OCI-LY1 (cell line): Measurements from ENCODE around the gene MICAL1.

ENCODE experiments used
- H2AFZ ChIP-seq: fragments of 200-600 bp; sonication (generic), shearing (Covaris generic); 2 replicates; pipeline ENCODE4 v1.6.0; 2014; ENCODE audit warnings: antibody characterized with exemption, mild to moderate bottlenecking, low read length
- H3F3A ChIP-seq: fragments of 200-600 bp; sonication (generic), shearing (Covaris generic); 2 replicates; pipeline ENCODE4 v1.6.0; 2014; ENCODE audit warnings: mild to moderate bottlenecking, antibody characterized with exemption, low read length, moderate library complexity; ENCODE audit not compliant: insufficient read depth
- H3K27ac ChIP-seq: fragments of 200-600 bp; sonication (generic); 2 replicates; pipeline ENCODE4 v1.5.1; 2014; ENCODE audit warnings: low read length, mixed run types, mild to moderate bottlenecking, low read depth; ENCODE audit not compliant: poor library complexity, severe bottlenecking
- H3K27me3 ChIP-seq: fragments of 200-600 bp; sonication (generic); 2 replicates; pipeline ENCODE4 v1.6.0; 2014; ENCODE audit warnings: antibody characterized with exemption, mild to moderate bottlenecking, low read length, moderate library complexity; ENCODE audit not compliant: insufficient read depth
- H3K36me3 ChIP-seq: fragments of 200-600 bp; sonication (generic); 2 replicates; pipeline ENCODE4 v1.6.1; 2014; ENCODE audit warnings: mild to moderate bottlenecking, antibody characterized with exemption, low read length, moderate library complexity, mixed read lengths; ENCODE audit not compliant: insufficient read depth
- H3K4me1 ChIP-seq: fragments of 200-600 bp; sonication (generic); 2 replicates; pipeline ENCODE4 v1.5.1; 2014; ENCODE audit warnings: mild to moderate bottlenecking, low read length, moderate library complexity; ENCODE audit not compliant: insufficient read depth, severe bottlenecking
- H3K4me2 ChIP-seq: fragments of 200-600 bp; sonication (generic), shearing (Covaris generic); 2 replicates; pipeline ENCODE4 v1.6.1; 2014; ENCODE audit warnings: low read length
- H3K4me3 ChIP-seq: fragments of 200-600 bp; sonication (generic); 2 replicates; pipeline ENCODE4 v1.5.1; 2014; ENCODE audit warnings: low read length, low read depth, mild to moderate bottlenecking, mixed read lengths; ENCODE audit not compliant: poor library complexity, severe bottlenecking
- H3K79me2 ChIP-seq: fragments of 200-600 bp; shearing (Covaris generic); 2 replicates; pipeline ENCODE4 v1.6.1; 2016; ENCODE audit warnings: mixed run types, low read length, mixed read lengths; ENCODE audit not compliant: insufficient read depth
- H3K9ac ChIP-seq: fragments of 200-600 bp; sonication (generic), shearing (Covaris generic); 2 replicates; pipeline ENCODE4 v1.6.1; 2014; ENCODE audit warnings: mild to moderate bottlenecking, low read length, mixed read lengths
- H3K9me2 ChIP-seq: fragments of 200-600 bp; sonication (generic), shearing (Covaris generic); 2 replicates; pipeline ENCODE4 v1.6.1; 2014; ENCODE audit warnings: low read depth, mild to moderate bottlenecking, low read length, mixed read lengths
- H3K9me3 ChIP-seq: fragments of 200-600 bp; shearing (Covaris generic); 2 replicates; pipeline ENCODE4 v1.6.1; 2014; ENCODE audit warnings: low read length, mixed read lengths
- H4K20me1 ChIP-seq: fragments of 200-600 bp; sonication (generic), shearing (Covaris generic); 2 replicates; pipeline ENCODE4 v1.6.0; 2016; ENCODE audit warnings: mild to moderate bottlenecking, low read length; ENCODE audit not compliant: insufficient read depth
- CTCF ChIP-seq: fragments of 200-600 bp; sonication (generic), shearing (Covaris generic); IDR thresholded peaks from 2 replicates; pipeline ENCODE4 v1.5.1; 2017; ENCODE audit warnings: mild to moderate bottlenecking, antibody characterized with exemption, low read length, moderate library complexity, mixed read lengths
- EZH2 ChIP-seq: fragments of 200-600 bp; sonication (generic), shearing (Covaris generic); IDR thresholded peaks from 2 replicates; pipeline ENCODE4 v1.8.0; 2017; ENCODE audit warnings: borderline replicate concordance, mixed run types, mild to moderate bottlenecking, antibody characterized with exemption, low read length, moderate library complexity, mixed read lengths

The MICAL1 gene

GRCh38 chr6:109449064-109449794 is 6.3 kb downstream of the MICAL1 start:
- H3F3A ChIP-seq, result no peaks in the 10 kb centered on the region
- H3K36me3 ChIP-seq, result peaks cover 49% of the 10 kb centered on the region
- no peak overlapping the region for H3K4me3 ChIP-seq
- peaks cover 6% of the 10 kb centered on the region for H3K4me1 ChIP-seq
- H3K27me3 ChIP-seq, result no peaks in the 10 kb centered on the region
- H3K9me2 ChIP-seq, result no peaks in the 10 kb centered on the region
- no peaks in the 10 kb centered on the region for H3K9me3 ChIP-seq
- no peak overlapping the region for H3K9ac ChIP-seq
- H3K27ac ChIP-seq, result no peak overlapping the region
- no peak overlapping the region for H3K4me2 ChIP-seq
- no peaks in the 10 kb centered on the region for H3K79me2 ChIP-seq
- H2AFZ ChIP-seq, result no peak overlapping the region
- H4K20me1 ChIP-seq, result no peaks in the 10 kb centered on the region
- TF ChIP-seq EZH2, result no peak
- TF ChIP-seq CTCF, result no peak

GRCh38 chr6:109448615-109449014 is 7.0 kb downstream of the MICAL1 start:
- Histone ChIP-seq H3K79me2 (no peaks in the 10 kb centered on the region), H3F3A (no peaks in the 10 kb centered on the region), H3K9me3 (no peaks in the 10 kb centered on the region), H2AFZ (no peak overlapping the region), H3K4me3 (no peak overlapping the region), H3K27me3 (no peaks in the 10 kb centered on the region), H3K4me1 (no peaks in the 10 kb centered on the region), H3K36me3 (peaks cover 53% of the 10 kb centered on the region), H4K20me1 (no peaks in the 10 kb centered on the region), H3K9me2 (no peaks in the 10 kb centered on the region), H3K27ac (no peak overlapping the region), H3K9ac (no peak overlapping the region), H3K4me2 (no peak overlapping the region)
- no peak for TF ChIP-seq EZH2
- TF ChIP-seq CTCF, result no peak

- Histone ChIP-seq H3K4me1 (no peaks in the 10 kb centered on the region), H3K27ac (no peak overlapping the region), H3K4me3 (no peak overlapping the region), H3K79me2 (no peaks in the 10 kb centered on the region), H3K9ac (no peak overlapping the region), H3K36me3 (peaks cover 57% of the 10 kb centered on the region), H2AFZ (no peak overlapping the region), H3F3A (no peaks in the 10 kb centered on the region), H3K4me2 (no peak overlapping the region), H3K9me2 (no peaks in the 10 kb centered on the region), H3K9me3 (no peaks in the 10 kb centered on the region), H3K27me3 (no peaks in the 10 kb centered on the region), H4K20me1 (no peaks in the 10 kb centered on the region)
- TF ChIP-seq EZH2 (no peak), CTCF (no peak)
Observed at GRCh38 chr6:109447878-109448555, 7.6 kb downstream of the MICAL1 start.
